Activated T-helper 1 cell treated with anti-CD3 and anti-CD28 coated beads, Interleukin-12 subunit alpha, Interleukin-12 subunit beta, Interleukin-2, Interleukin-4 antibody, amounts not matched to agents 30 ng/mL and 10 ng/mL and 1 ng/mL, durations not matched to agents 14 hours and 24 hours and 36 hours (primary cell): Measurements from ENCODE around the gene POLG2. TPM values are rescaled to one million over a fixed set of nuclear protein-coding genes. Genes with fewer than 3 reads are reported as not detected.
A peak's percentile ranks its signal among the peaks of the same experiment; 100 is the strongest.
"Not testable (repeated sequence)": the region's sequence is repeated elsewhere in the genome, so short reads cannot be mapped to it uniquely, and the experiment has no call there.

Experiments used
- DNase-seq: peaks from one replicate; pipeline ENCODE4 v3.0.0; 2021; ENCODE audit warnings: low spot score
- H3K27ac Mint-ChIP-seq: one replicate; pipeline ENCODE4 v1.8.0; 2021; ENCODE audit warnings: mild to moderate bottlenecking, mixed read lengths
- H3K27me3 Mint-ChIP-seq: one replicate; pipeline ENCODE4 v1.8.0; 2022; ENCODE audit warnings: mild to moderate bottlenecking, moderate library complexity, mixed read lengths; ENCODE audit not compliant: insufficient read depth
- H3K36me3 Mint-ChIP-seq: one replicate; pipeline ENCODE4 v1.8.0; 2021; ENCODE audit warnings: low read depth, mixed read lengths
- H3K4me1 Mint-ChIP-seq: one replicate; pipeline ENCODE4 v1.8.0; 2021; ENCODE audit warnings: low read depth, mixed read lengths
- H3K4me3 Mint-ChIP-seq: one replicate; pipeline ENCODE4 v1.8.0; 2021; ENCODE audit warnings: mild to moderate bottlenecking, moderate library complexity, mixed read lengths
- H3K9me3 Mint-ChIP-seq: one replicate; pipeline ENCODE4 v1.8.0; 2021; ENCODE audit warnings: mixed read lengths
- intact Hi-C: fragments of 100-400 bp; cut with micrococcal nuclease; formaldehyde crosslinking; loops from one replicate; pipeline ENCODE4 v1.15.1; 2024
- total RNA-seq: library from RNA; stranded (reverse); gene quantifications from 2 replicates; pipeline ENCODE4 v1.2.3, GENCODE V29; 2022

The POLG2 gene
- total RNA-seq, 1 donor from 2014 or later: 33.3 TPM

- H3K4me3 Mint-ChIP-seq: no peak overlapping the region
- no peaks in the 10 kb centered on the region for H3K9me3 Mint-ChIP-seq
- DNase-seq: no peak
- peaks cover 8% of the 10 kb centered on the region for H3K27me3 Mint-ChIP-seq
- intact Hi-C loops: no loop called here
- no peaks in the 10 kb centered on the region for H3K4me1 Mint-ChIP-seq
- peaks cover 2% of the 10 kb centered on the region for H3K36me3 Mint-ChIP-seq
- no peak overlapping the region for H3K27ac Mint-ChIP-seq
Measured at GRCh38 chr17:64466019-64466735, 30.7 kb downstream of the POLG2 start.

- no peaks in the 10 kb centered on the region for H3K9me3 Mint-ChIP-seq
- H3K4me3 Mint-ChIP-seq: no peak overlapping the region
- H3K27me3 Mint-ChIP-seq: peaks cover 5% of the 10 kb centered on the region
- H3K36me3 Mint-ChIP-seq: peaks cover 2% of the 10 kb centered on the region
- H3K4me1 Mint-ChIP-seq: peaks cover 11% of the 10 kb centered on the region
- H3K27ac Mint-ChIP-seq: no peak overlapping the region
- no peak for DNase-seq
- intact Hi-C loops: no loop called here
Measured at GRCh38 chr17:64461788-64462187, 35.1 kb downstream of the POLG2 start.

GRCh38 chr17:64460955-64461354 is 35.9 kb downstream of the POLG2 start:
- no peak overlapping the region for H3K27ac Mint-ChIP-seq
- H3K9me3 Mint-ChIP-seq: no peaks in the 10 kb centered on the region
- H3K36me3 Mint-ChIP-seq: peaks cover 2% of the 10 kb centered on the region
- H3K4me1 Mint-ChIP-seq: peaks cover 20% of the 10 kb centered on the region
- peaks cover 5% of the 10 kb centered on the region for H3K27me3 Mint-ChIP-seq
- DNase-seq: no peak
- intact Hi-C loops: no loop called here
- H3K4me3 Mint-ChIP-seq: no peak overlapping the region

- DNase-seq, H3K4me3 Mint-ChIP-seq, intact Hi-C loops, H3K27ac Mint-ChIP-seq, H3K9me3 Mint-ChIP-seq, H3K36me3 Mint-ChIP-seq, H3K27me3 Mint-ChIP-seq: not testable (repeated sequence)
- H3K4me1 Mint-ChIP-seq: peaks cover 21% of the 10 kb centered on the region
Measured at GRCh38 chr17:64459818-64460217, 37.0 kb downstream of the POLG2 start.

- Mint-ChIP-seq H3K4me3 (no peak overlapping the region), H3K4me1 (peaks cover 21% of the 10 kb centered on the region), H3K27ac (no peak overlapping the region)
Measured at GRCh38 chr17:64459284-64459747, 37.5 kb downstream of the POLG2 start.

GRCh38 chr17:64458756-64459155 is 38.1 kb downstream of the POLG2 start:
- intact Hi-C loops: no loop called here
- H3K27ac Mint-ChIP-seq: no peak overlapping the region
- peaks cover 2% of the 10 kb centered on the region for H3K27me3 Mint-ChIP-seq
- DNase-seq: no peak
- no peak overlapping the region for H3K4me3 Mint-ChIP-seq
- H3K36me3 Mint-ChIP-seq: peaks cover 2% of the 10 kb centered on the region
- no peaks in the 10 kb centered on the region for H3K9me3 Mint-ChIP-seq
- H3K4me1 Mint-ChIP-seq: peaks cover 21% of the 10 kb centered on the region

More at GRCh38 chr17:64459284-64459747, 37.5 kb downstream of the POLG2 start:
- DNase-seq: no peak
- intact Hi-C loops: no loop called here
- H3K27me3 Mint-ChIP-seq: peaks cover 2% of the 10 kb centered on the region
- no peaks in the 10 kb centered on the region for H3K9me3 Mint-ChIP-seq
- H3K36me3 Mint-ChIP-seq: peaks cover 2% of the 10 kb centered on the region

- no peaks in the 10 kb centered on the region for H3K9me3 Mint-ChIP-seq
- H3K36me3 Mint-ChIP-seq: peaks cover 2% of the 10 kb centered on the region
- peaks cover 21% of the 10 kb centered on the region for H3K4me1 Mint-ChIP-seq
- H3K4me3 Mint-ChIP-seq: no peak overlapping the region
- peaks cover 4% of the 10 kb centered on the region for H3K27me3 Mint-ChIP-seq
- no peak overlapping the region for H3K27ac Mint-ChIP-seq
- DNase-seq: no peak
- intact Hi-C loops: no loop called here
Measured at GRCh38 chr17:64457156-64457555, 39.7 kb downstream of the POLG2 start.

- Mint-ChIP-seq H3K27me3 (peaks cover 3% of the 10 kb centered on the region), H3K36me3 (no peaks in the 10 kb centered on the region), H3K27ac (peak overlapping the region; percentile 71), H3K4me1 (peaks cover 21% of the 10 kb centered on the region), H3K4me3 (no peak overlapping the region), H3K9me3 (no peaks in the 10 kb centered on the region)
- no peak for DNase-seq
- intact Hi-C loops: no loop called here
Measured at GRCh38 chr17:64455993-64456885, 40.6 kb downstream of the POLG2 start.

- intact Hi-C loops: no loop called here
- Mint-ChIP-seq H3K27ac (no peak overlapping the region), H3K27me3 (peaks cover 3% of the 10 kb centered on the region), H3K36me3 (no peaks in the 10 kb centered on the region), H3K9me3 (no peaks in the 10 kb centered on the region), H3K4me1 (peaks cover 26% of the 10 kb centered on the region), H3K4me3 (no peak overlapping the region)
- DNase-seq: no peak
Measured at GRCh38 chr17:64449545-64449944, 47.3 kb downstream of the POLG2 start.

GRCh38 chr17:64448665-64449512 is 48.0 kb downstream of the POLG2 start, which contains the start of gene MILR1:
Gene MILR1 (plus strand): TSS chr17:64449115. CDS start chr17:64449169, 54 bp downstream.
- intact Hi-C loops: no loop called here
- peak within 1 kb of the TSS; percentile 27 for H3K27ac Mint-ChIP-seq

GRCh38 chr17:64447526-64447925 is 49.3 kb downstream of the POLG2 start:
- Mint-ChIP-seq H3K27ac (peak overlapping the region; percentile 31), H3K4me3 (no peak overlapping the region), H3K36me3 (no peaks in the 10 kb centered on the region), H3K27me3 (no peaks in the 10 kb centered on the region), H3K4me1 (peaks cover 40% of the 10 kb centered on the region), H3K9me3 (no peaks in the 10 kb centered on the region)
- DNase-seq: peak; percentile 9
- intact Hi-C loops: no loop called here

More at GRCh38 chr17:64448665-64449512, 48.0 kb downstream of the POLG2 start, which contains the start of gene MILR1:
- no peaks in the 10 kb centered on the region for H3K36me3 Mint-ChIP-seq
- peaks cover 27% of the 10 kb centered on the region for H3K4me1 Mint-ChIP-seq
- no peaks in the 10 kb centered on the region for H3K9me3 Mint-ChIP-seq
- peaks cover 3% of the 10 kb centered on the region for H3K27me3 Mint-ChIP-seq
- DNase-seq: no peak
- peak within 1 kb of the TSS; percentile 52 for H3K4me3 Mint-ChIP-seq

- peaks cover 12% of the 10 kb centered on the region for H3K9me3 Mint-ChIP-seq
- peaks cover 43% of the 10 kb centered on the region for H3K4me1 Mint-ChIP-seq
- intact Hi-C loops: no loop called here
- H3K27me3 Mint-ChIP-seq: no peaks in the 10 kb centered on the region
- no peak overlapping the region for H3K4me3 Mint-ChIP-seq
- no peak for DNase-seq
- H3K36me3 Mint-ChIP-seq: peaks cover 5% of the 10 kb centered on the region
- no peak overlapping the region for H3K27ac Mint-ChIP-seq
Measured at GRCh38 chr17:64443086-64443760, 53.6 kb downstream of the POLG2 start.
